Fibroblast of lung (primary cell): ENCODE results near the gene LRIT2. TPM values are rescaled to one million over a fixed set of nuclear protein-coding genes. Genes with fewer than 3 reads are reported as not detected.

Experiments
- DNase-seq, 2 donors: peaks; one replicate each; pipeline versions ENCODE4 v3.0.0 to v3.0.0-alpha.2; 2010; ENCODE audit warnings: low read depth in 2 of 2
- H2AFZ ChIP-seq: 2 replicates; pipeline ENCODE4 v1.5.1; 2012; ENCODE audit warnings: low read length, control low read depth, inconsistent platforms
- H3K27ac ChIP-seq: 2 replicates; pipeline ENCODE4 v1.5.1; 2011; ENCODE audit warnings: low read length, control low read depth; ENCODE audit not compliant: insufficient read depth
- H3K27me3 ChIP-seq: 2 replicates; pipeline ENCODE4 v1.5.1; 2011; ENCODE audit warnings: mild to moderate bottlenecking, low read length; ENCODE audit not compliant: control insufficient read depth, insufficient read depth
- H3K36me3 ChIP-seq: 2 replicates; pipeline ENCODE4 v1.5.1; 2011; ENCODE audit warnings: low read length; ENCODE audit not compliant: control insufficient read depth, insufficient read depth
- H3K4me1 ChIP-seq: 2 replicates; pipeline ENCODE4 v1.5.1; 2011; ENCODE audit warnings: low read length; ENCODE audit not compliant: control insufficient read depth, insufficient read depth; ENCODE audit errors: extremely low read depth
- H3K4me2 ChIP-seq: 2 replicates; pipeline ENCODE4 v1.5.1; 2011; ENCODE audit warnings: low read length, control low read depth; ENCODE audit not compliant: insufficient read depth; ENCODE audit errors: extremely low read depth
- H3K4me3 ChIP-seq, 4 experiments: fragments of 200-600 bp in 1 of 4; sonication (generic) in 1 of 4; replicated peaks in 1 of 4; 2 replicates each; pipeline ENCODE4 v1.5.1; 2011 to 2016; ENCODE audit warnings: low read length in 4 of 4, low read depth in 3 of 4, mild to moderate bottlenecking in 3 of 4, control low read depth in 2 of 4, inconsistent platforms in 1 of 4, mixed read lengths in 1 of 4; ENCODE audit not compliant: insufficient read depth in 1 of 4; ENCODE audit errors: control extremely low read depth in 1 of 4
- H3K79me2 ChIP-seq: 2 replicates; pipeline ENCODE4 v1.5.1; 2012; ENCODE audit warnings: mild to moderate bottlenecking, low read length, inconsistent platforms; ENCODE audit not compliant: control insufficient read depth, insufficient read depth
- H3K9ac ChIP-seq: 2 replicates; pipeline ENCODE4 v1.5.1; 2011; ENCODE audit warnings: mild to moderate bottlenecking, low read length, control low read depth; ENCODE audit not compliant: insufficient read depth
- H3K9me3 ChIP-seq: 2 replicates; pipeline ENCODE4 v1.5.1; 2012; ENCODE audit warnings: low read depth, low read length; ENCODE audit not compliant: control insufficient read depth, insufficient read depth
- H4K20me1 ChIP-seq: 2 replicates; pipeline ENCODE4 v1.5.1; 2011; ENCODE audit warnings: low read length; ENCODE audit not compliant: control insufficient read depth, insufficient read depth; ENCODE audit errors: extremely low read depth
- CTCF ChIP-seq, 2 donors: IDR thresholded peaks in 1 of 2; conservative IDR thresholded peaks in 1 of 2; 1 replicate in 1 of 2; 2 replicates in 1 of 2; pipeline ENCODE4 v1.5.1; 2011 to 2012; ENCODE audit warnings: low read length in 2 of 2, control low read depth in 1 of 2, inconsistent platforms in 1 of 2, low read depth in 1 of 2, mild to moderate bottlenecking in 1 of 2
- EZH2 ChIP-seq: IDR thresholded peaks from 2 replicates; pipeline ENCODE4 v1.5.1; 2012; ENCODE audit warnings: low read length, control low read depth, mild to moderate bottlenecking; ENCODE audit errors: missing control alignments
- polyA plus RNA-seq, 2 donors: library from polyadenylated mRNA; depleted of rRNA in 1 of 2; stranded (reverse) in 1 of 2; unstranded in 1 of 2; fragments of >200 nt; gene quantifications; 2 replicates each; pipeline ENCODE4 v1.2.1, GENCODE V29; 2011 to 2012; ENCODE audit warnings: missing spikeins in 1 of 2
- total RNA-seq: library from RNA; depleted of rRNA; stranded (reverse); fragments of >200 nt; gene quantifications from 2 replicates; pipeline ENCODE4 v1.2.1, GENCODE V29; 2014

LRIT2 gene
- total and polyA plus RNA-seq, 2 donors (not counting 1 experiment from before 2014, with no cell fraction given), result not detected

DNA sequence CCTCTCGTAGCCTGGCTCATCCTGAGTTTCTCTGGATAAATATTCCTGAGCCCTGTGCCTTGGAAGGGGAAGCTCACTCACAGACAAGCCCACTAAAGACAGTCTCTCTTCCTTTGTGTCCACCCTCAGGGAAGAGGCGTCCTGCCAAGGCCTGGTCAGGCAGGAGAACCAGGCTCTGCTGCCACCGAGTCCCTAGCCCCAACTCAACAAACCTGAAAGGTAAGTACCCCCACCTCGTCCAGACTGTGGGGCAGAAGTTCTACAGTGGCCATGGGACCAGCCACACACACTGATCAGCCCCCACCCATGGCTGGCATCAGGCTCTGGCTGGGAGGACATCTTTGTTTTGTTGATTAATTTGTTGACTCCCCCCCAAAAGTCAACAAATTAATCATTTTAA is 49.0 kb downstream of the LRIT2 start:
- no peaks in the 10 kb centered on the region for H3K36me3 ChIP-seq
- H3K4me3 ChIP-seq, result no peak overlapping the region
- H3K27me3 ChIP-seq, result no peaks in the 10 kb centered on the region
- no peaks in the 10 kb centered on the region for H3K4me1 ChIP-seq
- H4K20me1 ChIP-seq, result no peaks in the 10 kb centered on the region
- H3K9me3 ChIP-seq, result no peaks in the 10 kb centered on the region
- no peak overlapping the region for H3K9ac ChIP-seq
- TF ChIP-seq CTCF (conservative IDR thresholded peaks at IDR 0.05 in 1 of 2, IDR thresholded peaks at IDR 0.05 in 1 of 2; ENCODE audit: low read depth in 1 of 2, low read length in 2 of 2) (no peak), EZH2 (no peak)
- no peak for DNase-seq
- H3K4me2 ChIP-seq, result no peak overlapping the region
- no peak overlapping the region for H2AFZ ChIP-seq
- H3K27ac ChIP-seq, result no peak overlapping the region
- H3K79me2 ChIP-seq, result no peaks in the 10 kb centered on the region

- Histone ChIP-seq H3K79me2 (no peaks in the 10 kb centered on the region), H3K27me3 (no peaks in the 10 kb centered on the region), H2AFZ (no peak overlapping the region), H3K4me3 (no peak overlapping the region), H3K27ac (no peak overlapping the region), H3K4me2 (no peak overlapping the region), H3K9me3 (no peaks in the 10 kb centered on the region), H4K20me1 (no peaks in the 10 kb centered on the region), H3K9ac (no peak overlapping the region), H3K36me3 (no peaks in the 10 kb centered on the region), H3K4me1 (no peaks in the 10 kb centered on the region)
- TF ChIP-seq CTCF (conservative IDR thresholded peaks at IDR 0.05 in 1 of 2, IDR thresholded peaks at IDR 0.05 in 1 of 2; ENCODE audit: low read depth in 1 of 2, low read length in 2 of 2), result no peak
- no peak for TF ChIP-seq EZH2
- no peak for DNase-seq
These were observed 49.9 kb downstream of the LRIT2 start for GRCh38 chr10:84175436-84175835.

- no peak for TF ChIP-seq CTCF (conservative IDR thresholded peaks at IDR 0.05 in 1 of 2, IDR thresholded peaks at IDR 0.05 in 1 of 2; ENCODE audit: low read depth in 1 of 2, low read length in 2 of 2)
- TF ChIP-seq EZH2, result no peak
- H3K9me3 ChIP-seq, result no peaks in the 10 kb centered on the region
These were observed 51.8 kb downstream of the LRIT2 start, which contains the start of gene GPR15LG for GRCh38 chr10:84173501-84173929. Gene GPR15LG (plus strand): TSS chr10:84173801. CDS start chr10:84173852, 51 bp downstream.

More at GRCh38 chr10:84173501-84173929, 51.8 kb downstream of the LRIT2 start, which contains the start of gene GPR15LG:
- Histone ChIP-seq H2AFZ (no peak within 1 kb of the TSS), H3K4me1 (no peaks in the 10 kb centered on the region), H3K4me2 (no peak within 1 kb of the TSS), H4K20me1 (no peaks in the 10 kb centered on the region), H3K27ac (no peak within 1 kb of the TSS), H3K79me2 (no peaks in the 10 kb centered on the region), H3K4me3 (no peak within 1 kb of the TSS), H3K27me3 (no peaks in the 10 kb centered on the region), H3K36me3 (no peaks in the 10 kb centered on the region), H3K9ac (no peak within 1 kb of the TSS)
- no peak for DNase-seq
